Tibial nerve (tissue), 4 donors: ENCODE data around the gene EID3. TPM values are rescaled to one million over a fixed set of nuclear protein-coding genes. Genes with fewer than 3 reads are reported as not detected.

Experiments
- DNase-seq, 2 donors: peaks; one replicate each; pipeline ENCODE4 v3.0.0-alpha.2; 2019; ENCODE audit warnings: low spot score in 2 of 2
- H3K27ac ChIP-seq, 4 donors: fragments of 200-600 bp; sonication (generic) in 3 of 4; one replicate each; pipeline ENCODE4 v1.5.1; 2017 to 2019; ENCODE audit warnings: mild to moderate bottlenecking in 1 of 4
- H3K27me3 ChIP-seq, 2 donors: fragments of 200-600 bp; sonication (generic) in 1 of 2; one replicate each; pipeline versions ENCODE4 v1.5.1 to v1.6.0; 2017 to 2019
- H3K36me3 ChIP-seq, 3 donors: fragments of 200-600 bp; sonication (generic); one replicate each; pipeline ENCODE4 v1.5.1; 2018 to 2019
- H3K4me1 ChIP-seq, 4 donors: fragments of 200-600 bp; sonication (generic) in 3 of 4; one replicate each; pipeline ENCODE4 v1.5.1; 2017 to 2019
- H3K4me3 ChIP-seq, 4 donors: fragments of 200-600 bp; sonication (generic) in 3 of 4; one replicate each; pipeline ENCODE4 v1.5.1; 2017 to 2019; ENCODE audit warnings: mild to moderate bottlenecking in 1 of 4, moderate library complexity in 1 of 4
- H3K9me3 ChIP-seq, 4 donors: fragments of 200-600 bp; sonication (generic) in 3 of 4; one replicate each; pipeline ENCODE4 v1.5.1; 2017 to 2019
- EP300 ChIP-seq, 2 donors: sonication (generic); formaldehyde crosslinking; IDR thresholded peaks; one replicate each; pipeline ENCODE4 v1.6.1; 2017; ENCODE audit warnings: antibody characterized with exemption in 2 of 2, mild to moderate bottlenecking in 1 of 2
- POLR2A ChIP-seq, 2 donors: fragments of 450-650 bp; IDR thresholded peaks; one replicate each; pipeline ENCODE4 v1.6.1; 2017; ENCODE audit warnings: antibody characterized with exemption in 2 of 2, mild to moderate bottlenecking in 2 of 2, moderate library complexity in 2 of 2
- WGBS, 2 donors: methylation state at CpG; one replicate each; pipeline ENCODE4 v1.1.5; 2018; 5-methylcytosine and 5-hydroxymethylcytosine counted together
- total RNA-seq, 4 donors: library from RNA; depleted of rRNA; stranded (reverse); fragments of >200 nt; gene quantifications; one replicate each; pipeline ENCODE4 v1.1.0, GENCODE V29; 2016
- TF ChIP-seq, protein P1 (sequence below), 5 experiments: fragments of 200-600 bp in 3 of 5; fragments of 450-650 bp in 2 of 5; sonication (generic) in 3 of 5; IDR thresholded peaks; one replicate each; pipeline ENCODE4 v1.5.1; 2016 to 2019; ENCODE audit warnings: antibody characterized with exemption in 5 of 5, mild to moderate bottlenecking in 3 of 5, moderate library complexity in 2 of 5

The EID3 gene
- total RNA-seq, 4 donors from 2014 or later: 9.6 to 13.2 (median 10.0) TPM

DNA sequence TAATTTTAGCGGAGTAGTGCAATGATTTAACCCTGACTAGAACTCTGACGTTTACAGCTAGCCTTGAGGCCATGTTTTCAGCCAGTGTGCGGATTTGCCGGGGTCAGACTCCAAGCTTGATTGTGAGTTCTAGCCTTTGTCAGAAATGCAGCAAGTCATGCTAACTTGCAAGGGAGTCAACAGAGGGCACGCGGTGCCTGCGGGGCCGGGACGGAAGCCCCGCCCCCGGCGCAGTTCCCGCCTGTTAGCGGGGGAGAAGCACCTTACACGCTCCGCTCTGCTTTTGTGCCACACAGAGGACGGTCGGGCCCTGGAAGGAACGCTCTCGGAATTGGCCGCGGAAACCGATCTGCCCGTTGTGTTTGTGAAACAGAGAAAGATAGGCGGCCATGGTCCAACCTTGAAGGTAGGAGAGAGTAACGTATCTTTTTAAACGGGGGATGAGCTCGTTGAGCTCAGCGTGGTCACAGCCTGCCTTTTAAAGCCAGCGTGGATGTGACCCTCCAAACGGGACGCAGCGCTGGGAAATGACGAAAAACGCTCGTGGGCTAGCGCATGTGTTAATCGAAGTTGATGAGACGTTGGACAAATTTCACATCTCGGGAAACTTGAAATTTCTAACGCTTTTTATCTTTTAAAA is 14.8 kb upstream of the EID3 start:
- peaks cover 0 to 39% (median 21%) of the 10 kb centered on the region in 4 donors for H3K4me1 ChIP-seq
- no peaks in the 10 kb centered on the region for H3K9me3 ChIP-seq
- no peaks in the 10 kb centered on the region for H3K27me3 ChIP-seq
- H3K4me3 ChIP-seq: peak overlapping the region; percentile 72 to 84 (median 76)
- WGBS, 2 donors: 0 to 1% methylated on average over 41 of the region's 41 CpGs
- TF ChIP-seq, protein P1, sequence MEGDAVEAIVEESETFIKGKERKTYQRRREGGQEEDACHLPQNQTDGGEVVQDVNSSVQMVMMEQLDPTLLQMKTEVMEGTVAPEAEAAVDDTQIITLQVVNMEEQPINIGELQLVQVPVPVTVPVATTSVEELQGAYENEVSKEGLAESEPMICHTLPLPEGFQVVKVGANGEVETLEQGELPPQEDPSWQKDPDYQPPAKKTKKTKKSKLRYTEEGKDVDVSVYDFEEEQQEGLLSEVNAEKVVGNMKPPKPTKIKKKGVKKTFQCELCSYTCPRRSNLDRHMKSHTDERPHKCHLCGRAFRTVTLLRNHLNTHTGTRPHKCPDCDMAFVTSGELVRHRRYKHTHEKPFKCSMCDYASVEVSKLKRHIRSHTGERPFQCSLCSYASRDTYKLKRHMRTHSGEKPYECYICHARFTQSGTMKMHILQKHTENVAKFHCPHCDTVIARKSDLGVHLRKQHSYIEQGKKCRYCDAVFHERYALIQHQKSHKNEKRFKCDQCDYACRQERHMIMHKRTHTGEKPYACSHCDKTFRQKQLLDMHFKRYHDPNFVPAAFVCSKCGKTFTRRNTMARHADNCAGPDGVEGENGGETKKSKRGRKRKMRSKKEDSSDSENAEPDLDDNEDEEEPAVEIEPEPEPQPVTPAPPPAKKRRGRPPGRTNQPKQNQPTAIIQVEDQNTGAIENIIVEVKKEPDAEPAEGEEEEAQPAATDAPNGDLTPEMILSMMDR (IDR thresholded peaks at IDR 0.05): no peak
- TF ChIP-seq POLR2A (IDR thresholded peaks at IDR 0.05): peak; percentile 55 to 79
- peak; percentile 15 to 93 for TF ChIP-seq EP300 (IDR thresholded peaks at IDR 0.05)
- DNase-seq: peak; percentile 54 to 61
- peaks cover 0 to 26% (median 7%) of the 10 kb centered on the region in 3 donors for H3K36me3 ChIP-seq
- H3K27ac ChIP-seq: peak overlapping the region; percentile 49 to 93 (median 92)

DNA sequence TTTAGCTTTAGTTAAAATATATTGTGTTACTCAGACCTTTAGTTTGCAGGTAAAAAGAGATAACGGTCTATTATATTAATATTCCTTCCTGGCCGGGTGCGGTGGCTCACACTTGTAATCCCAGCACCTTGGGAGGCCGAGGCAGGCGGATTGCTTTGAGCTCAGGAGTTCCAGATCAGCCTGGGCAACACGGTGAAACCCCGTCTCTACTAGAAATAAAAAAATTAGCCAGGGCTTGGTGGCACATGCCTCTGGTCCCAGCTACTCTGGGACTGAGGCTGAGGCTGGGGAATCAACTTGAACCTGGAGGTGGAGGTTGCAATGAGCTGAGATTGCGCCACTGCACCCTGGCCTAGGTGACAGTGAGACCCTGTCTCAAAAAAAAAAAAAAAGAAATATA is 13.2 kb upstream of the EID3 start:
- Histone ChIP-seq H3K9me3 (no peaks in the 10 kb centered on the region), H3K4me3 (no peak overlapping the region), H3K27me3 (no peaks in the 10 kb centered on the region), H3K4me1 (peaks cover 0 to 50% (median 22%) of the 10 kb centered on the region in 4 donors), H3K27ac (no peak overlapping the region), H3K36me3 (peaks cover 0 to 40% (median 7%) of the 10 kb centered on the region in 3 donors)
- DNase-seq: no peak
- TF ChIP-seq, protein P1 (IDR thresholded peaks at IDR 0.05): no peak
- TF ChIP-seq POLR2A (IDR thresholded peaks at IDR 0.05) (no peak), EP300 (IDR thresholded peaks at IDR 0.05) (no peak)
- 86 to 95% methylated on average over 8 of the region's 8 CpGs for WGBS, 2 donors

DNA sequence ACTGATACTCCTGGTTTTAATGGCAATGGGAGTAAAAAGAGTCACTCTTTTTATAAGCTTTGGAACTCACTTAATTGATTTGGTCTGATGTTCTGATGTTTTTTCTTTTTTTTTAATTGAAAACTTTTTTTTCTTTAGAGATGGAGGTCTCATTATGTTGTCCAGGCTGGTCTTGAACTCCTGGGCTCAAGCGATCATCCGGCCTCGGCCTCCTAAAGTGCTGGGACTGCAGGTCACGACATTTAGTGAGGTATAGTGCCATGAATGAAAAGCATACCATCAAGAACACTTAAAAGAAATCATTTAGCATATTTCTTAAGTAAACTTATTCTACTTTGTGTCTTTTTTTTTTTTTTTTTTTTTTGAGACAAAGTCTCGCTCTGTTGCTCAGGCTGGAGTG is 12.7 kb upstream of the EID3 start:
- 95 to 98% methylated on average over 5 of the region's 5 CpGs for WGBS, 2 donors
- Histone ChIP-seq H3K27me3 (no peaks in the 10 kb centered on the region), H3K27ac (no peak overlapping the region), H3K36me3 (peaks cover 0 to 46% (median 7%) of the 10 kb centered on the region in 3 donors), H3K4me3 (no peak overlapping the region), H3K9me3 (no peaks in the 10 kb centered on the region), H3K4me1 (peaks cover 0 to 50% (median 19%) of the 10 kb centered on the region in 4 donors)
- TF ChIP-seq, protein P1 (IDR thresholded peaks at IDR 0.05): no peak
- TF ChIP-seq EP300 (IDR thresholded peaks at IDR 0.05) (no peak), POLR2A (IDR thresholded peaks at IDR 0.05) (no peak)
- no peak for DNase-seq

DNA sequence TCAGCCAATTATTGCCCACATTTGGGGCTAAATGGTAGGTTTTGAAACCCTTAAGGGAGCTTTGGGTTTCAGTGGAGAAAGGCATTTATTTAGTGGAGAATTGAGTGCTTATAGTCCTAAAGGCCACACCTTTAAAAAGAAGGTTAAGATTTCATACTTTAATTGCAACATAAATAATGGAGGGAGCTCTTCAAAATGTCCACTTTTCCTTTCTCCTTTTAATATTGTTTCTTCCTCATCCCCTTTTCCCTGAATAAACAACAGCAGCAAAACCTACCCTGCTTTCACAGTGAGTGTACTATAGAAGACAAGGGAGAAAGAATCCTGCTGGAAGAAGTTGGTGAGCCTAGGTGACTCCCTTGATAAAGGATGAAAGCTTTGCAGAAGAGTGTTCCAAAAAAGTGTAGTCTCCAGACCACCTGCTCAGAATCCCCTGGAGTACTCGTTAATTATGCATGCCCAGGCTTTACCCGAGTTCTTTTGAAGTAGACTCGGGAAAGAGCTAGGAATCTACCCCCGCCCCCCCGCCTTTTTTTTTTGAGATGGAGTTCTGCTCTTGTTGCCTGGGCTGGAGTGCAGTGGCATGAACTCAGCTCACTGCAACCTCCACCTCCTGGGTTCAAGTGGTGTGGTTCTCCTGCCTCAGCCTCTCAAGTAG is 11.5 kb upstream of the EID3 start:
- H3K36me3 ChIP-seq: peaks cover 0 to 53% (median 7%) of the 10 kb centered on the region in 3 donors
- TF ChIP-seq, protein P1 (IDR thresholded peaks at IDR 0.05): no peak
- no peak for TF ChIP-seq POLR2A (IDR thresholded peaks at IDR 0.05)
- no peak for TF ChIP-seq EP300 (IDR thresholded peaks at IDR 0.05)
- no peaks in the 10 kb centered on the region for H3K27me3 ChIP-seq
- no peak overlapping the region for H3K4me3 ChIP-seq
- no peak for DNase-seq
- WGBS, 2 donors: 67 to 68% methylated on average over 5 of the region's 5 CpGs
- H3K27ac ChIP-seq: no peak overlapping the region
- peaks cover 0 to 48% (median 12%) of the 10 kb centered on the region in 4 donors for H3K4me1 ChIP-seq
- H3K9me3 ChIP-seq: no peaks in the 10 kb centered on the region
